BE2C (cell line): Measurements from ENCODE around the gene ASPA.

ENCODE experiments used
- DNase-seq: peaks from one replicate; pipeline ENCODE4 v3.0.0-alpha.2; 2020
- H3K27me3 ChIP-seq: fragments of 250-450 bp; sonication (Bioruptor Pico); 2 replicates; pipeline ENCODE4 v1.5.1; 2020; ENCODE audit warnings: mild to moderate bottlenecking
- H3K36me3 ChIP-seq: fragments of 250-450 bp; sonication (Bioruptor Pico); 2 replicates; pipeline ENCODE4 v1.5.1; 2020; ENCODE audit warnings: mild to moderate bottlenecking
- H3K4me1 ChIP-seq: fragments of 250-450 bp; sonication (Bioruptor Pico); 2 replicates; pipeline ENCODE4 v1.5.1; 2020
- H3K4me3 ChIP-seq: 2 replicates; pipeline ENCODE4 v1.5.1; 2011; ENCODE audit warnings: low read depth, low read length
- H3K9me3 ChIP-seq: fragments of 250-450 bp; sonication (Bioruptor Pico); 2 replicates; pipeline ENCODE4 v1.5.1; 2020
- TF ChIP-seq, protein P1 (sequence below): IDR thresholded peaks from 2 replicates; pipeline ENCODE4 v1.5.1; 2012; ENCODE audit warnings: mild to moderate bottlenecking, low read depth, low read length

The ASPA gene

DNA sequence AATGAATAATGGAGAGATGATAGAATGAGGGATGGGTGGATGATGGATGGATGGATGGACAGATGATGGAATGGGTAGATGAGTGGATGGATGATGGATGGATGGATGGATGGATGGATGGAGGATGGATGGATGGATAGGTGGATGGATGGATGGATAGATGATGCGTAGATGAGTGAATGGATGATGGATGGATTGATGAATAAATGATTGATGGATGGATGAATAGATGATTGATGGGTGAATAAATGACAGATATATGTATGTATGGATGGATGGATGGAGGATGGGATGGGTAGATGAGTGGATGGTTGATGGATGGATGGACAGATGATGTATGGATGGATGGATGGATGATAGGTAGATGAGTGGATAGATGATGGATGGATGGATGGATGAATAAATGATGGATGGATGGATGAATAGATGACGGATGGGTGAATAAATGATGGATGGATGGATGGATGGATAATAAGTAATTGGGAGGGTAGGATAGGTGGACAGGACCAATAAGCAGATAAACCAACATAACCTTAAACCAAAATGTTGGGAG is 73.9 kb downstream of the ASPA start:
- DNase-seq, result no peak

DNA sequence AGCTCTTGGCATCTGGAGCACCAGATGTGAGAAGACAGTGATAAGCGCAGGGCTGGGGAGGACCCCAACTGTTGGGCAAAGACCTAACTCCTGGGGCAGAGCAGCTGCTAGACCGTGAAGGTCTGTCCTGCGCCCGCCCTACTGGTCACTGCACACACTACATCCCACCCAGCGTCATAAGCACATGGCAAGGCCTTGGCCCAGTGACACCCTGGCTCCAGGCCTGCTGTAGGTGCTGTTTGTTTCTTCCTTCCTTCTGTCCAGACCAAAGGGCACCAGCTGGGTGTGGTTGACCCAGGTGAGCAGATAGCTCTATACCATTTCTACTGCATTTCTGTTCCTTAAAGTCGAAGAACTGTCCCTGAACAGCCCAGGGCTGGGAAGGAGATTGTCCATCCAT is 75.4 kb downstream of the ASPA start:
- H3K9me3 ChIP-seq, result no peaks in the 10 kb centered on the region
- H3K27me3 ChIP-seq, result no peaks in the 10 kb centered on the region
- no peaks in the 10 kb centered on the region for H3K4me1 ChIP-seq
- H3K4me3 ChIP-seq, result no peak overlapping the region
- no peak for DNase-seq
- no peaks in the 10 kb centered on the region for H3K36me3 ChIP-seq
- TF ChIP-seq, protein P1, sequence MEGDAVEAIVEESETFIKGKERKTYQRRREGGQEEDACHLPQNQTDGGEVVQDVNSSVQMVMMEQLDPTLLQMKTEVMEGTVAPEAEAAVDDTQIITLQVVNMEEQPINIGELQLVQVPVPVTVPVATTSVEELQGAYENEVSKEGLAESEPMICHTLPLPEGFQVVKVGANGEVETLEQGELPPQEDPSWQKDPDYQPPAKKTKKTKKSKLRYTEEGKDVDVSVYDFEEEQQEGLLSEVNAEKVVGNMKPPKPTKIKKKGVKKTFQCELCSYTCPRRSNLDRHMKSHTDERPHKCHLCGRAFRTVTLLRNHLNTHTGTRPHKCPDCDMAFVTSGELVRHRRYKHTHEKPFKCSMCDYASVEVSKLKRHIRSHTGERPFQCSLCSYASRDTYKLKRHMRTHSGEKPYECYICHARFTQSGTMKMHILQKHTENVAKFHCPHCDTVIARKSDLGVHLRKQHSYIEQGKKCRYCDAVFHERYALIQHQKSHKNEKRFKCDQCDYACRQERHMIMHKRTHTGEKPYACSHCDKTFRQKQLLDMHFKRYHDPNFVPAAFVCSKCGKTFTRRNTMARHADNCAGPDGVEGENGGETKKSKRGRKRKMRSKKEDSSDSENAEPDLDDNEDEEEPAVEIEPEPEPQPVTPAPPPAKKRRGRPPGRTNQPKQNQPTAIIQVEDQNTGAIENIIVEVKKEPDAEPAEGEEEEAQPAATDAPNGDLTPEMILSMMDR, result no peak

More for the DNA sequence above, 73.9 kb downstream of the ASPA start:
- Histone ChIP-seq H3K4me1 (no peaks in the 10 kb centered on the region), H3K9me3 (no peaks in the 10 kb centered on the region), H3K36me3 (no peaks in the 10 kb centered on the region), H3K27me3 (no peaks in the 10 kb centered on the region), H3K4me3 (no peak overlapping the region)
- TF ChIP-seq, protein P1, result no peak

DNA sequence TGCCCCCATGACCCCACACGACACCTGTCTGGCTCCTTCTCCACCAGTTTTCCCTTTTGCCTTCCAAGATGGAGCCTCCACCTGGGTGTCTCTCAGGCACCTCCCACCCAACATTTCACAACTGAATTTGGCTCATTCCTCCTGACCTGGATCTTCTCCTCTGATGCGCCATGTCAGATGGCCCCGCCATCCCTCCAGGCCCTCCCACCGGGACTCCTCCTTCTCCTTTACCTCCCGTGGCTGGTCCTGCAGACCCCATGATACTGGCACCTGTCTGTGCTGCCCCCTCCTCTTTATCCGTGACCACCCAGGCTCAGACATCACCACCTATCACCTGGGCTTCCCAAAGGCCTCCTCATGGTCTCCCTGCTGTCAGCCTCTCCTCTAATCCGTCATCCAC is 77.1 kb downstream of the ASPA start:
- no peaks in the 10 kb centered on the region for H3K27me3 ChIP-seq
- H3K4me3 ChIP-seq, result no peak overlapping the region
- H3K36me3 ChIP-seq, result no peaks in the 10 kb centered on the region
- DNase-seq, result no peak
- H3K4me1 ChIP-seq, result no peaks in the 10 kb centered on the region
- TF ChIP-seq, protein P1, result no peak
- no peaks in the 10 kb centered on the region for H3K9me3 ChIP-seq
